Esophagus squamous epithelium (tissue), 5 donors: ENCODE measurements around the gene PRPF40A. TPM values are rescaled to one million over a fixed set of nuclear protein-coding genes. Genes with fewer than 3 reads are reported as not detected.

Experiments used
- DNase-seq: peaks from one replicate; lab custom pipeline; 2025; lab: John Stamatoyannopoulos, UW
- H3K27ac ChIP-seq, 4 donors: fragments of 200-600 bp; sonication (generic); one replicate each; pipeline ENCODE4 v1.5.1; 2016 to 2019; ENCODE audit warnings: mild to moderate bottlenecking in 1 of 4
- H3K27me3 ChIP-seq, 4 donors: fragments of 200-600 bp; sonication (generic); 1 replicate in 3 of 4; 2 replicates in 1 of 4; pipeline versions ENCODE4 v1.5.1 to v1.6.0; 2017 to 2021; ENCODE audit warnings: antibody characterized with exemption in 1 of 4
- H3K36me3 ChIP-seq, 3 donors: fragments of 200-600 bp; sonication (generic); one replicate each; pipeline ENCODE4 v1.5.1; 2016 to 2019
- H3K4me1 ChIP-seq, 3 donors: fragments of 200-600 bp; sonication (generic); one replicate each; pipeline ENCODE4 v1.5.1; 2017 to 2019
- H3K4me3 ChIP-seq, 4 donors: fragments of 200-600 bp; sonication (generic); 1 replicate in 3 of 4; 2 replicates in 1 of 4; pipeline ENCODE4 v1.5.1; 2016 to 2019; ENCODE audit warnings: mild to moderate bottlenecking in 2 of 4, moderate library complexity in 1 of 4
- H3K9me3 ChIP-seq, 3 donors: fragments of 200-600 bp; sonication (generic); one replicate each; pipeline ENCODE4 v1.5.1; 2016 to 2019
- POLR2A ChIP-seq, 4 donors: fragments of 450-650 bp; IDR thresholded peaks; one replicate each; pipeline ENCODE4 v1.6.1; 2017; ENCODE audit warnings: antibody characterized with exemption in 4 of 4, mild to moderate bottlenecking in 4 of 4, moderate library complexity in 3 of 4
- WGBS, 2 donors: methylation state at CpG; one replicate each; pipeline ENCODE4 v1.1.5; 2018; 5-methylcytosine and 5-hydroxymethylcytosine counted together
- intact Hi-C: fragments of 100-400 bp; cut with DNase I; formaldehyde crosslinking; loops from one replicate; pipeline ENCODE4 v1.15.0; 2022
- total RNA-seq, 4 donors: library from RNA; depleted of rRNA; stranded (reverse); fragments of >200 nt; gene quantifications; one replicate each; pipeline ENCODE4 v1.1.0, GENCODE V29; 2016
- TF ChIP-seq, protein P1 (sequence below), 6 experiments: fragments of 450-650 bp in 4 of 6; fragments of 200-600 bp in 2 of 6; sonication (generic) in 2 of 6; IDR thresholded peaks; one replicate each; pipeline ENCODE4 v1.5.1; 2016 to 2019; ENCODE audit warnings: antibody characterized with exemption in 6 of 6, mild to moderate bottlenecking in 4 of 6, moderate library complexity in 4 of 6
- donor health status: DM: yes; HTN: yes; CAD: no.

The PRPF40A gene
- total RNA-seq, 4 donors from 2014 or later: 90.8 to 123 (median 99.6) TPM

DNA sequence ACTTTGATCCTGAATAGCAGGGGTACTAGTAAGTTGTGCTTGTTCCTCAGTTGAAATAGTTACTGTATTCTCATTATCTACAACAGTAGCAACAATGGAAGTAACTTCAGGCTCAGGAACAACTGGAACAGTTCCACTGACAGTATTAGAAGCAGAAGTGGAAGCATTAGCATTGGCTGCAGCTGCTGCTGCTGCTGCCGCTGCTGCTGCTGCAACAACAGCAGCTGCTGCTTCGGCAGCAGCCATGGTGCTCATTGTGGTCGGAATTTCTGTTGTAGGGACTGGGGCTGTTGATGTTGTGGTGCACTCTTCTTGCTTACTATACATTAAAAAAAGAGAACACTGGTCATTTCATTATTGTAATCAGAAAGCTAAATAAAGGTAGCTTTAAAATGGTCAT lies 40.8 kb downstream of the PRPF40A start:
- Histone ChIP-seq H3K27ac (no peak overlapping the region), H3K4me1 (no peaks in the 10 kb centered on the region), H3K27me3 (no peaks in the 10 kb centered on the region), H3K4me3 (no peak overlapping the region), H3K36me3 (peaks cover 0 to 100% (median 28%) of the 10 kb centered on the region in 3 donors), H3K9me3 (no peaks in the 10 kb centered on the region)
- 93 to 94% methylated on average over 3 of the region's 3 CpGs for WGBS, 2 donors
- no peak for DNase-seq
- intact Hi-C loops: no loop called here
- TF ChIP-seq, protein P1, sequence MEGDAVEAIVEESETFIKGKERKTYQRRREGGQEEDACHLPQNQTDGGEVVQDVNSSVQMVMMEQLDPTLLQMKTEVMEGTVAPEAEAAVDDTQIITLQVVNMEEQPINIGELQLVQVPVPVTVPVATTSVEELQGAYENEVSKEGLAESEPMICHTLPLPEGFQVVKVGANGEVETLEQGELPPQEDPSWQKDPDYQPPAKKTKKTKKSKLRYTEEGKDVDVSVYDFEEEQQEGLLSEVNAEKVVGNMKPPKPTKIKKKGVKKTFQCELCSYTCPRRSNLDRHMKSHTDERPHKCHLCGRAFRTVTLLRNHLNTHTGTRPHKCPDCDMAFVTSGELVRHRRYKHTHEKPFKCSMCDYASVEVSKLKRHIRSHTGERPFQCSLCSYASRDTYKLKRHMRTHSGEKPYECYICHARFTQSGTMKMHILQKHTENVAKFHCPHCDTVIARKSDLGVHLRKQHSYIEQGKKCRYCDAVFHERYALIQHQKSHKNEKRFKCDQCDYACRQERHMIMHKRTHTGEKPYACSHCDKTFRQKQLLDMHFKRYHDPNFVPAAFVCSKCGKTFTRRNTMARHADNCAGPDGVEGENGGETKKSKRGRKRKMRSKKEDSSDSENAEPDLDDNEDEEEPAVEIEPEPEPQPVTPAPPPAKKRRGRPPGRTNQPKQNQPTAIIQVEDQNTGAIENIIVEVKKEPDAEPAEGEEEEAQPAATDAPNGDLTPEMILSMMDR (IDR thresholded peaks at IDR 0.05): no peak
- no peak for TF ChIP-seq POLR2A (IDR thresholded peaks at IDR 0.05)

DNA sequence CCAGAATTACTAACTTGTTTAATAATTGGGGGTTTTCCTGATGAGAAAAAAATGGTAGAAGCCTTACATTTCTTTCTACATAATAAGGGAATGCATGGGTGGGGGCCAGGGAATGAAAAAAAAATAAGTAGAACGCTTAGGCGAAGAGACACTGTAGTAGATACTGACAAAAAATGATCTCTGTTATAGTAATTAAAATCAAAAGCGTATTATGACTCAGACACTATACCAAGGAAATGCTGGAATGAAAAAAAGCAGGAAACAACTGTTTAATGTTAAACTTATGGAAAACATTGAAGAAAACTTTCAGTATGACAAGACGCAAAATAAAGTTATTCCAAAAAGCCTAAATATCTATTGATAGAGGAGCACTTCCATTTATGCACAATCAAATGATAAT lies 42.9 kb downstream of the PRPF40A start:
- H3K27ac ChIP-seq: no peak overlapping the region
- TF ChIP-seq, protein P1 (IDR thresholded peaks at IDR 0.05): no peak
- TF ChIP-seq POLR2A (IDR thresholded peaks at IDR 0.05): no peak
- intact Hi-C loops: no loop called here
- WGBS, 2 donors: 82 to 94% methylated on average over 4 of the region's 4 CpGs
- H3K4me1 ChIP-seq: no peaks in the 10 kb centered on the region
- no peaks in the 10 kb centered on the region for H3K27me3 ChIP-seq
- H3K9me3 ChIP-seq: no peaks in the 10 kb centered on the region
- peaks cover 0 to 100% (median 19%) of the 10 kb centered on the region in 3 donors for H3K36me3 ChIP-seq
- DNase-seq: no peak
- H3K4me3 ChIP-seq: no peak overlapping the region

DNA sequence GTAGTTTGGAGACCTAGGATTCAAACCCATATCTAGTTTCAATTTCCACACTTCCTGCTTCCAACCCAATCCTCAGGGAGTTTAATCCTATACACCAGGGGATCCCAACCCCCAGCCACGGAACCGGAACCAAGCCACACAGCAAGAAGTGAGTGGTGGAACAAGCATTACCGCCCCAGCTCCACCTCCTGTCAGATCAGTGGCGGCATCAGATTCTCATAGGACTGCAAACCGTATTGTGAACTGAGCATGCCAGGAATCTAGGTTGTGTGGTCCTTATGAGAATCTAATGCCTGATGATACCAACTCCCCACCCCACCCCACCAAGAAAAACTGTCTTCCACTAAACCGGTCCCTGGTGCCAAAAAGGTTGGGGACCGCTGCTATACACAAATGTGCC lies 52.5 kb downstream of the PRPF40A start:
- H3K4me1 ChIP-seq: no peaks in the 10 kb centered on the region
- TF ChIP-seq, protein P1 (IDR thresholded peaks at IDR 0.05): no peak
- no peak for TF ChIP-seq POLR2A (IDR thresholded peaks at IDR 0.05)
- H3K27me3 ChIP-seq: no peaks in the 10 kb centered on the region
- H3K36me3 ChIP-seq: peaks cover 4 to 100% (median 43%) of the 10 kb centered on the region in 3 donors
- intact Hi-C loops: no loop called here
- no peaks in the 10 kb centered on the region for H3K9me3 ChIP-seq
- no peak for DNase-seq
- 88 to 92% methylated on average over 7 of the region's 7 CpGs for WGBS, 2 donors
- H3K27ac ChIP-seq: no peak overlapping the region
- H3K4me3 ChIP-seq: no peak overlapping the region

DNA sequence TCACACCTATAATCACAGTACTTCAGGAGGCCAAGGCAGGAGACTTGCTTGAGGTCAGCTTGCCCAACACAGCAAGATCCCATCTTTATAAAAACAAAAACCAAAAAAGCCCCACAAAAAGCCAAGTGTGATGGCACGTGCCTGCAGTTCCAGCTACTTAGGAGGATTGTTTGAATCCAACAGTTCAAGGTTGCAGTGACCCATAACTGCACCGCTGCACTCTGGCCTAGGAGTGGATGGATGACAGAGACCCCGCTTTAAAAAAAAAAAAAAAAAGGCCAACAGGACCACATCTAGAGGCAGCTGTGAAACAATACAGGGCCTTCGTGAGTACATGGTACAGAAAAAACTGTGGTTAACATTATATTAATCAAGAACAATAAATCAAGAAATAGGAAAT lies 56.2 kb downstream of the PRPF40A start:
- Histone ChIP-seq H3K9me3 (no peaks in the 10 kb centered on the region), H3K36me3 (peaks cover under 1 to 100% (median 33%) of the 10 kb centered on the region in 3 donors), H3K4me3 (no peak overlapping the region), H3K4me1 (no peaks in the 10 kb centered on the region), H3K27me3 (no peaks in the 10 kb centered on the region), H3K27ac (no peak overlapping the region)
- no peak for TF ChIP-seq POLR2A (IDR thresholded peaks at IDR 0.05)
- TF ChIP-seq, protein P1 (IDR thresholded peaks at IDR 0.05): no peak
- WGBS, 2 donors: 86 to 97% methylated on average over 4 of the region's 4 CpGs
- no peak for DNase-seq
- intact Hi-C loops: no loop called here

DNA sequence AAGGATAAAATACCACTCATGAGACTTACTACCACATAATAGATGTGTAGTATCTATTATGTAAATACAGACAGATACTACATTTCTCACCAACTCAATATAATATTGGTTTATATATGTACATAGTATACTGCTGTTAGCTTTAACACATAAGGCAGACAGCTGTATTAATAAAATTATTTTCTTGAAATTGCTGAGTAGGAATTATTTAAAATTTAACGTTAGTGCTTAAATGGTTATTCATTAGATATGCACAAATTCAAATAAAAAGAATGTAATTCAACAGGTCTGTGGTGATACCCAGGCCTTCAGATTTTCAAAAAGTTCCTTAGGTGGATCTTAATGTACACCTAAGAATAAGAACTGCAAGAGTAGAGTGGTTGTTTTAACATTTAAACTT lies 59.0 kb downstream of the PRPF40A start:
- Histone ChIP-seq H3K4me1 (no peaks in the 10 kb centered on the region), H3K27ac (no peak overlapping the region), H3K36me3 (peaks cover 0 to 95% (median 21%) of the 10 kb centered on the region in 3 donors), H3K27me3 (no peaks in the 10 kb centered on the region), H3K4me3 (no peak overlapping the region), H3K9me3 (no peaks in the 10 kb centered on the region)
- 54 to 78% methylated on average over 1 of the region's 1 CpG for WGBS, 2 donors
- intact Hi-C loops: no loop called here
- no peak for DNase-seq
- TF ChIP-seq, protein P1 (IDR thresholded peaks at IDR 0.05): no peak
- TF ChIP-seq POLR2A (IDR thresholded peaks at IDR 0.05): no peak
